ENCODE results near the gene SURF4.

Gene SURF4

DNA sequence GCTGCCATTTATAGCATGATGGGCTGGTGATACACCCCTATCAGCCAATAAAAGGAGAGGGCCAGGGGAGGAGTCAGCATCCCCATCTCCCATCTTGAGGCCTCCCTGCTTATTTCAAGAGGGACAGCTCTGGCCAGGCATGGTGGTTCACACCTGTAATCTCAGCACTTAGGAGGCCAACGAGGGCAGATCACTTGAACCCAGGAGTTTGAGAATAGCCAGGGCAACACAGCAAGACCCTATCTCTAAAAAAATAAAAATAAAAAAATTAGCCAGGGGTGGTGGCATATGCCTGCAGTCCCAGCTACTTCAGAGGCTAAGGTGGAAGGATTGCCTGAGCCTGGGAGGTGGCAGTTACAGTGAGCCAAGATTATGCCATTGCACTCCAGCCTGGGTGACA, 32.2 kb upstream of the SURF4 start:
- Histone ChIP-seq H2AFZ (ENCODE audit: low read length, unreplicated experiment) (no peak overlapping the region), H3K4me1 (ENCODE audit: control insufficient read depth, insufficient read depth, low read length, unreplicated experiment) (peaks cover 20% of the 10 kb centered on the region), H3K27ac (ENCODE audit: low read depth, low read length) (no peak overlapping the region), H3K79me2 (ENCODE audit: control insufficient read depth, insufficient read depth, low read length, unreplicated experiment) (peaks cover 4% of the 10 kb centered on the region), H3K4me3 (ENCODE audit: low read depth, low read length) (no peak overlapping the region), H3K36me3 (ENCODE audit: insufficient read depth, low read length) (peaks cover 3% of the 10 kb centered on the region; the same call in 1 of the 2 replicates), H3K27me3 (ENCODE audit: insufficient read depth, low read length) (no peaks in the 10 kb centered on the region)

DNA sequence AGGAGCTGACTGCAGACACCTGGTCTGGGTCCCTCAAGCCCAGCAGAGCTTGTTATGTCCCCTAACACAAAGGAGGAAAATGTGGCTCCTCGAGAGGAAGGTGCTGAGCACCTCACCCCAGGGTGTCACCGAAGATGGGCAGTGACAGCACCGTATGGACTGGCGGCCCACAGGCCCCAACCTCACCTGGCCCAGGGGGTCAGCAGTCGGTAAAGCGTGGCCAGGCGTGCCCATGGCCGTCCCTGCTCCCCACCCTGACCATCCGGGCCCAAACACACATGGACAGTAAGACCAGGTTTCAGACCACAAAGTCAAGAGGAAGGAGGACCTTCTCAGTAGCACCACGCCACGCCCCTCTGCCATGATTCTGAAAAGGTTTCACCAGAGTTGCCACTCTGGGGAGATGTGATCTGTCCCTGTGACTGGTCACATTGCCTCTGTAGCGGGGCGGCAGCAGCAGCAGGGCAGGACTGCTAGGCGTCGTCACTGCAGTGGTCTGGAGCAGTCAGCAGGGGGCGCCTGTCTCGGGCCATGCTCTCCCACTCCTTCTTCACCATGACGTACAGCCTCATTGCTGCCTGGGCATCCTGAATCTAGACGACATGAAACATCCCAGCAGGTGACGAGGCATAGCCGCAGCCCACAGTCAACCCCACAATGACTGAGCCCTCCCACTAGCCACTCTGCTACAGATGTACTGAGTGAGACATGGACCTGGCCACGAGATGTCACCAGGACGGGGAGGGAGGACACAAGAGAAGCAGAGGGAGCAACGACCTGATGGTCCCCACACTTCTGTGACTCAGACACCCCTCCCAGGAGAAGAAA, 30.8 kb upstream of the SURF4 start:
- Histone ChIP-seq H3K27me3 (ENCODE audit: insufficient read depth, low read length) (no peaks in the 10 kb centered on the region), H3K4me1 (ENCODE audit: control insufficient read depth, insufficient read depth, low read length, unreplicated experiment) (peaks cover 20% of the 10 kb centered on the region), H3K79me2 (ENCODE audit: control insufficient read depth, insufficient read depth, low read length, unreplicated experiment) (no peaks in the 10 kb centered on the region), H2AFZ (ENCODE audit: low read length, unreplicated experiment) (no peak overlapping the region), H3K36me3 (ENCODE audit: insufficient read depth, low read length) (no peaks in the 10 kb centered on the region), H3K4me3 (ENCODE audit: low read depth, low read length) (no peak overlapping the region), H3K27ac (ENCODE audit: low read depth, low read length) (peak overlapping the region; percentile 75)

DNA sequence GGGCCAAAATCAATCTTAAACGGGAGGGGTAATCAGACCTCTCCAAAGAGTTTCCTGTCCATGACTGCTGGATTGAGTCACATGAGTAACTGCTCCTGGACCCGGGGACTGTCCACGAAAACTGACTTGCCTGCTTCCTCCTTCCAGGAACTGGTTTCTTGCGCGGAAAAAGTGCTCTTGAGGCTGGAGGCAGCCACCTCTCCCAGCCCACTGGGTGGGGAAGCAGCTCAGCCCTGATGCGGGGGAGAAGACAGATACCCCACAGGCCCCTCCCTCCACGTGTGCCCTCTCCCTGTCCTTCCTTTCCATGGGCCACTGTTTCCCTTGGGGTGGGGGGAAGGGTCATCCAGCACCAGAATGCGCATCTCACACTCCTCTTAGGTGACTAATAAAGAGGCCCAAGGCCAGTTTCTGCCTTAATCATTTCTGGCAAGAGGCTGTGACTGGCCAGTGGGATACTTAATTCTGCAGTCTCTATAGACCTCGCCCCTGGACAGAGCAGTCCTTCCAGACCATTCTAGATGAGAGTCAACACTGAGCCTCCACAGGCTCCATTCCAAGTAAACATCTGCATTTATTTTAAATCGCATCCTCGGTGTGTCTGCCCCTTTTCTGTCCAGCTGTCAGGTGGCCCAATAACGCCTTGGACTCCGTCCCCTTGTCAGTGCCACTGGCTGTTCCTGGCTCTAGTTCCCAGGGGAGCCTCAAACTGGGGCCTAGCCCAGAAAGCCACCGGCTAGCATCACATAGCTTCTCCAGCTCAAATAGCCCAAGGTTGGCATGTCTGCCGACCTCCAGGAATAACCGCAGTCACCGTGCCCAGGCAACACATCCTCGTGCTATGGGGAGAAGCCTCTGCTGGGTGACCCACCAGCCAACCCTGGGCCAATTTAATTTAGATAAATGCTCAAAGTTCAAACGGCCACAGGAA, 29.9 kb upstream of the SURF4 start:
- H3K27me3 ChIP-seq (ENCODE audit: insufficient read depth, low read length) = no peaks in the 10 kb centered on the region
- H3K79me2 ChIP-seq (ENCODE audit: control insufficient read depth, insufficient read depth, low read length, unreplicated experiment) = no peaks in the 10 kb centered on the region
- H3K27ac ChIP-seq (ENCODE audit: low read depth, low read length) = peak overlapping the region; percentile 75
- H3K4me3 ChIP-seq (ENCODE audit: low read depth, low read length) = peak overlapping the region; percentile 35; the same call in 1 of the 2 replicates
- peaks cover 20% of the 10 kb centered on the region for H3K4me1 ChIP-seq (ENCODE audit: control insufficient read depth, insufficient read depth, low read length, unreplicated experiment)
- H2AFZ ChIP-seq (ENCODE audit: low read length, unreplicated experiment) = no peak overlapping the region
- no peaks in the 10 kb centered on the region for H3K36me3 ChIP-seq (ENCODE audit: insufficient read depth, low read length)

DNA sequence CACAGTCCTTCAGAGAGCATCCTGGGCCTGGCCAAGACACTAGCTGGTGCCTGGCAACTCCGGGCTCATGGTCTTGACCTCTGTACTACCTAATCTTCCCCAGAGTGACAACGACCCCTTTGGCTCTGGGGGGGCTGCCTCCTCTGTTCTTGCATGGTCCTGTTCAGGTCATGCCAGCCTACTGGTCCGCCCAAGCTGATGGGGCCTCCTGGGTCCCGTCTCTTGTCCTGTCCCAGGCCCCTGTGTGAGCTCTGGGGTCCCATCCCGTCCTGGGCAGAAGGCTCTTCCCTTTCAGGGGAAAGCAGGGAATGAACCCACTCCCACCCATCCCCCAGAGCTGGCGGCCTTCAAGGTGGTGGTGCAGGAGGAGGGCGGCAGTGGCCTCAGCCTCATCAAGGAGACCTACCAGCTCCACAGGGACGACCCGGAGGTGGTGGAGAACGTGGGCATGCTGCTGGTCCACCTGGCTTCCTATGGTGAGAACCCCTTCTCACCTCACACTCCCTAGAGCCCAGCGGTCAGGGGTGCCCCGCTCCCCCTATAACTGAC, 28.7 kb upstream of the SURF4 start:
- no peak overlapping the region for H3K27ac ChIP-seq (ENCODE audit: low read depth, low read length)
- no peaks in the 10 kb centered on the region for H3K79me2 ChIP-seq (ENCODE audit: control insufficient read depth, insufficient read depth, low read length, unreplicated experiment)
- H3K36me3 ChIP-seq (ENCODE audit: insufficient read depth, low read length) = no peaks in the 10 kb centered on the region
- no peaks in the 10 kb centered on the region for H3K27me3 ChIP-seq (ENCODE audit: insufficient read depth, low read length)
- no peak overlapping the region for H2AFZ ChIP-seq (ENCODE audit: low read length, unreplicated experiment)
- H3K4me3 ChIP-seq (ENCODE audit: low read depth, low read length) = no peak overlapping the region
- peaks cover 20% of the 10 kb centered on the region for H3K4me1 ChIP-seq (ENCODE audit: control insufficient read depth, insufficient read depth, low read length, unreplicated experiment)

DNA sequence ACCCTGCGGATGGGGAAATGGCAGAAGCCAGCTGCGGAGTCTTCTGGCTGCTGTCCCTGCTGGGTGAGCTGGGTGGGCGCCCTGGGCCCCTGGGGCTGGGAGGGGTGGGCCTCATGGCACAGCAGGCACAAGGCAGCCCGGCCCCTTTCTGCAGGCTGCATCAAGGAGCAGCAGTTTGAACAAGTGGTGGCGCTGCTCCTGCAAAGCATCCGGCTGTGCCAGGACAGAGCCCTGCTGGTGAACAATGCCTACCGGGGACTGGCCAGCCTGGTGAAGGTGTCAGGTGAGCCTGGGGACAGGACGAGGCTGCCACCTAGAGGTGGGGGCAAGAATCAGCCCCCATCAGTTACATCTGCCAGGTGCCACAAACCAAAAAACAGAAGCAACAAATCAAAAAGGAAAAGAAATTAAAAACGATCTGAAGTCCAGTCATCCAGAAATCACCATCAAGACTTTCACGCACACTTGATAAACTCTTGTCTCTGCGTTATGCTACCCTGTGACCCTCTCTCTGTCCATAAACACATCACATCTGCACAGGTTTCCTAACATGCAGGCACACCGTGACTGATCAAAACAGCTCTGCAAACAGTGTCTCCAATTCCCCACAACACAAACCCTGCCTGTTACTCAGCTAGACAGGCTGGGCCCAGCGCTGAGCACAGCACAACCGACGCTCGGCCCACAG, 28.1 kb upstream of the SURF4 start:
- Histone ChIP-seq H3K27ac (ENCODE audit: low read depth, low read length) (no peak overlapping the region), H3K79me2 (ENCODE audit: control insufficient read depth, insufficient read depth, low read length, unreplicated experiment) (no peaks in the 10 kb centered on the region), H3K4me3 (ENCODE audit: low read depth, low read length) (no peak overlapping the region), H3K4me1 (ENCODE audit: control insufficient read depth, insufficient read depth, low read length, unreplicated experiment) (peaks cover 20% of the 10 kb centered on the region), H3K36me3 (ENCODE audit: insufficient read depth, low read length) (no peaks in the 10 kb centered on the region), H2AFZ (ENCODE audit: low read length, unreplicated experiment) (no peak overlapping the region), H3K27me3 (ENCODE audit: insufficient read depth, low read length) (no peaks in the 10 kb centered on the region)

DNA sequence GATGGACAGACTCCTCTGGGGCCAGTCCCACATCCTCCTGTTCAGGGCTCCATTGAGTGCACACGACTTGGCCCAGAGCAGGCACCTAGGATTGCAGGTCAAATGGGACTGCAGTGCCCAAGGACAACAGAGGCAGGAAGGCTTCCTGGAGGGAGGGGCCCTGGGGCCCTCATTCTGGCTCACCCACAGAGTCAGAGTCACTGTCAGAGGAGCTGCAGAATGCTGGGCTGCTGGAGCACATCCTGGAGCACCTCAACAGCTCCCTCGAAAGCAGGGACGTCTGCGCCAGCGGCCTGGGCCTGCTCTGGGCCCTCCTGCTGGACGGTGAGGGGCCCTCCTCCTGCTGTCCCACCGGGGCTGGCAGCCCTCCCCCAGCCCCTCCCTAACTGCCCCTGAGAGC, 26.8 kb upstream of the SURF4 start:
- Histone ChIP-seq H3K27ac (ENCODE audit: low read depth, low read length) (no peak overlapping the region), H3K36me3 (ENCODE audit: insufficient read depth, low read length) (no peaks in the 10 kb centered on the region), H3K4me3 (ENCODE audit: low read depth, low read length) (no peak overlapping the region), H3K4me1 (ENCODE audit: control insufficient read depth, insufficient read depth, low read length, unreplicated experiment) (peaks cover 20% of the 10 kb centered on the region), H2AFZ (ENCODE audit: low read length, unreplicated experiment) (no peak overlapping the region), H3K27me3 (ENCODE audit: insufficient read depth, low read length) (no peaks in the 10 kb centered on the region), H3K79me2 (ENCODE audit: control insufficient read depth, insufficient read depth, low read length, unreplicated experiment) (no peaks in the 10 kb centered on the region)

DNA sequence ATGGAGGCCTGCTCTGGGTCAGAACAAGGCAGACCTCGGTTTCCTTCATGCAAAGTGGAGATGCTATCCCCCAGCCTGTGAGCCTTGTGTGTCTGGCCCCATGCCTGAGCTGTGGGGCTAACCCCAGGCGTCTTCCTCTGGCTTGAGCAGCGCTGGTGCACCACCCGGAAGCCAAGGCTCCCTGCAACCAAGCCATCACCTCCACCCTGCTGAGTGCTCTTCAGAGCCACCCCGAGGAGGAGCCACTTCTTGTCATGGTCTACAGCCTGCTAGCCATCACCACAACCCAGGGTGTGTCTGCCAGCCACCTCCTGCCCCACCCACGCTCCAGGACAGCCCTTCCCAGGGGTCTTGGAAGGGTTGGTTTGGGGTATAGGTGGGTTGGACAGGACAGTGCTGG, 25.7 kb upstream of the SURF4 start:
- Histone ChIP-seq H3K4me1 (ENCODE audit: control insufficient read depth, insufficient read depth, low read length, unreplicated experiment) (peaks cover 18% of the 10 kb centered on the region), H3K27me3 (ENCODE audit: insufficient read depth, low read length) (no peaks in the 10 kb centered on the region)

DNA sequence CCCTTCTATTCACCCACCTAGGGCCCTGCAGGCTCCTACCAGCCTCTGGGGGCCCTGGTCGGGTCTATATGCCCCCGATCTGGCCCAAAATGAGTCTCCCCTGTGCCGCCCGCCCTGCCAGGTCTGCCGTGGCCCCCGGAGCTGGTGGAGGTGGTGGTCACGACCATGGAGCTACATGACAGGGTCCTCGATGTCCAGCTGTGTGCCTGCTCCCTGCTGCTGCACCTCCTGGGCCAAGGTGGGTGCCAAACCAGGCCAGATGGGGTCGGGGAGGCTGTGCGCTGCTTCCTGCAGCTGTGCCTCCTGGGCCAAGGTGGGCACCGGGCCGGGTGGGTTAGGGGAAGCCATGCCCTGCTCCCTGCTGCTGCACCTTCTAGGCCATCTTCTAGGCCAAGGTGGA, 24.4 kb upstream of the SURF4 start:
- H3K36me3 ChIP-seq (ENCODE audit: insufficient read depth, low read length) = no peaks in the 10 kb centered on the region
- H2AFZ ChIP-seq (ENCODE audit: low read length, unreplicated experiment) = no peak overlapping the region

More for the DNA sequence above, 25.7 kb upstream of the SURF4 start:
- no peak overlapping the region for H3K4me3 ChIP-seq (ENCODE audit: low read depth, low read length)
- no peaks in the 10 kb centered on the region for H3K36me3 ChIP-seq (ENCODE audit: insufficient read depth, low read length)
- no peaks in the 10 kb centered on the region for H3K79me2 ChIP-seq (ENCODE audit: control insufficient read depth, insufficient read depth, low read length, unreplicated experiment)
- H3K27ac ChIP-seq (ENCODE audit: low read depth, low read length) = no peak overlapping the region
- H2AFZ ChIP-seq (ENCODE audit: low read length, unreplicated experiment) = no peak overlapping the region

DNA sequence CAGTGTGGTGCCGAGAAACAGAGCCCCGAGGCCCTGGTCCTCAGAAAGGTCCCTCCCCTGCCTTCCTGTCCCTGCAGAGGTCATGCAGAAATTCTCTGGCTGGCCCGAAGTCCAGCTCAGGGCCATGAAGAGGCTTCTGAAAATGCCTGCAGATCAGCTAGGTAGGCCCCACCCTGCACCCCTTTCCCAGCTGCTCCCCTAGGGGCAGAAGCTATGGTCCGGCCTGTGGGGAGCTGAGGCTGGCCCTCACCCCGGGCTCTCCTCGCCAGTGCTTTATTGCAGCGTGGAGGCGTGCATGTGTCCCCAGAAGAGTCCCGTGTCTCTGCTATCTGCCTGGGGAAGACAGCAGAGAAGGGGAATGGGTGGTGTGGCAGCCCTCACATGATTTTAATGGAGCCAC, 22.0 kb upstream of the SURF4 start:
- H3K27me3 ChIP-seq (ENCODE audit: insufficient read depth, low read length) = peaks cover 24% of the 10 kb centered on the region
- no peak overlapping the region for H2AFZ ChIP-seq (ENCODE audit: low read length, unreplicated experiment)
- H3K36me3 ChIP-seq (ENCODE audit: insufficient read depth, low read length) = no peaks in the 10 kb centered on the region
- H3K4me1 ChIP-seq (ENCODE audit: control insufficient read depth, insufficient read depth, low read length, unreplicated experiment) = no peaks in the 10 kb centered on the region
- H3K27ac ChIP-seq (ENCODE audit: low read depth, low read length) = no peak overlapping the region
- H3K4me3 ChIP-seq (ENCODE audit: low read depth, low read length) = no peak overlapping the region
- no peaks in the 10 kb centered on the region for H3K79me2 ChIP-seq (ENCODE audit: control insufficient read depth, insufficient read depth, low read length, unreplicated experiment)

More for the DNA sequence above, 24.4 kb upstream of the SURF4 start:
- Histone ChIP-seq H3K79me2 (ENCODE audit: control insufficient read depth, insufficient read depth, low read length, unreplicated experiment) (no peaks in the 10 kb centered on the region), H3K27me3 (ENCODE audit: insufficient read depth, low read length) (peaks cover 7% of the 10 kb centered on the region; the same call in 1 of the 2 replicates), H3K4me3 (ENCODE audit: low read depth, low read length) (no peak overlapping the region), H3K4me1 (ENCODE audit: control insufficient read depth, insufficient read depth, low read length, unreplicated experiment) (peaks cover 5% of the 10 kb centered on the region), H3K27ac (ENCODE audit: low read depth, low read length) (no peak overlapping the region)

DNA sequence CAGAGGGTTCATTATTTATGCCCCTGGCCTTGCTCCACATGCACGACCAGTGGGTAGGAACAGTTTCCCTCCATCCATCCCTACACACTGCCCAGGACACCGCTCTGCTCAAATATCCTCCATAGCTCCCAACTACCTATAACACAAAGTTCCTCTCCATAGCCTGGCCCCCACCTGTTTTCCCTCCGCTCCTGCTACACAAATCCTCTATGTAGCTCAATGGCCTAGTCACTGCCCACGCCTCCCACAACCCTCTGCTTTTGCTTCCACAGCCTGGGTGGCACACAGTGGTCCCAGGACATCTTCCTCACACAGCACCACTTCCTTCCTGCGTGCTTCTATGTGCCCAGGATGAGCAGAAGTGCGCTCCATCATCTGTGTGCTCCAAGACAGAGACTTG, 21.5 kb upstream of the SURF4 start:
- H3K27me3 ChIP-seq (ENCODE audit: insufficient read depth, low read length) = peaks cover 24% of the 10 kb centered on the region
- no peaks in the 10 kb centered on the region for H3K36me3 ChIP-seq (ENCODE audit: insufficient read depth, low read length)
- no peak overlapping the region for H3K4me3 ChIP-seq (ENCODE audit: low read depth, low read length)
- no peak overlapping the region for H2AFZ ChIP-seq (ENCODE audit: low read length, unreplicated experiment)
- no peak overlapping the region for H3K27ac ChIP-seq (ENCODE audit: low read depth, low read length)
- no peaks in the 10 kb centered on the region for H3K4me1 ChIP-seq (ENCODE audit: control insufficient read depth, insufficient read depth, low read length, unreplicated experiment)
- no peaks in the 10 kb centered on the region for H3K79me2 ChIP-seq (ENCODE audit: control insufficient read depth, insufficient read depth, low read length, unreplicated experiment)

All from ACC112 (cell line).